IMR-90 (cell line): ENCODE measurements around the gene PCDH1. TPM values are rescaled to one million over a fixed set of nuclear protein-coding genes. Genes with fewer than 3 reads are reported as not detected.

Experiments used
- ATAC-seq: fragments of 200-7000 bp; cut with Tn5 transposase; 2 replicates; pipeline ENCODE4 v1.9.1; 2020; ENCODE audit warnings: low read depth, mild to moderate bottlenecking, moderate library complexity
- BruUV-seq: library from RNA; stranded (reverse); fragments of 400-500 nt; replicated peaks from 2 replicates; lab custom pipeline; 2021; lab: Mats Ljungman, UMichigan
- CTCF ChIA-PET: fragments of 300-600 bp; formaldehyde crosslinking; extraction: SDS; loops from one replicate; lab custom pipeline; 2021; ENCODE audit warnings: antibody characterized with exemption; lab: Yijun Ruan, JAX
- POLR2A ChIA-PET: fragments of 300-600 bp; sonication (Branson Sonifier 250); formaldehyde crosslinking; loops from one replicate; lab custom pipeline; 2022; ENCODE audit warnings: antibody characterized with exemption; ENCODE audit not compliant: unreplicated experiment; lab: Charles Lee
- DNase-seq: peaks from one replicate; pipeline ENCODE4 v3.0.0; 2013
- H2AFZ ChIP-seq: replicated peaks from 2 replicates; pipeline ENCODE3; 2013; ENCODE audit warnings: low read length, mild to moderate bottlenecking; ENCODE audit not compliant: poor library complexity
- H2AK5ac ChIP-seq: 2 replicates; pipeline ENCODE4 v1.6.1; 2013; ENCODE audit warnings: low read depth, low read length, inconsistent platforms
- H2AK9ac ChIP-seq: replicated peaks from 2 replicates; pipeline ENCODE3; 2013; ENCODE audit warnings: mild to moderate bottlenecking, low read depth, low read length, moderate library complexity; ENCODE audit not compliant: poor library complexity
- H2BK120ac ChIP-seq: 2 replicates; pipeline ENCODE4 v1.6.1; 2013; ENCODE audit warnings: low read depth, low read length, inconsistent platforms
- H2BK15ac ChIP-seq: 3 replicates; pipeline ENCODE4 v1.6.1; 2013; ENCODE audit warnings: low read depth, low read length, inconsistent platforms
- H2BK20ac ChIP-seq: 2 replicates; pipeline ENCODE4 v1.6.1; 2013; ENCODE audit warnings: low read depth, mild to moderate bottlenecking, inconsistent platforms, low read length, moderate library complexity
- H2BK5ac ChIP-seq: 2 replicates; pipeline ENCODE4 v1.6.1; 2013; ENCODE audit warnings: mild to moderate bottlenecking, low read depth, low read length, inconsistent platforms; ENCODE audit not compliant: poor library complexity, severe bottlenecking
- H3K14ac ChIP-seq: replicated peaks from 2 replicates; pipeline ENCODE4 v1.6.1; 2013; ENCODE audit warnings: low read depth, low read length, inconsistent platforms
- H3K18ac ChIP-seq: 2 replicates; pipeline ENCODE4 v1.6.1; 2013; ENCODE audit warnings: low read depth, low read length, control low read depth
- H3K23ac ChIP-seq: 2 replicates; pipeline ENCODE4 v1.6.1; 2013; ENCODE audit warnings: low read depth, low read length, inconsistent platforms
- H3K27ac ChIP-seq: 2 replicates; pipeline ENCODE4 v1.5.1; 2013; ENCODE audit warnings: mild to moderate bottlenecking, control low read depth, low read length; ENCODE audit not compliant: insufficient read depth
- H3K27me3 ChIP-seq: 2 replicates; pipeline ENCODE4 v1.6.1; 2013; ENCODE audit warnings: low read length; ENCODE audit not compliant: control insufficient read depth, insufficient read depth
- H3K36me3 ChIP-seq: 2 replicates; pipeline ENCODE4 v1.6.1; 2013; ENCODE audit warnings: low read length, mixed read lengths; ENCODE audit not compliant: control insufficient read depth, insufficient read depth
- H3K4ac ChIP-seq: 2 replicates; pipeline ENCODE4 v1.6.1; 2013; ENCODE audit warnings: low read depth, low read length, inconsistent platforms
- H3K4me1 ChIP-seq: 2 replicates; pipeline ENCODE4 v1.6.1; 2013; ENCODE audit warnings: low read length, mixed read lengths; ENCODE audit not compliant: control insufficient read depth, insufficient read depth
- H3K4me2 ChIP-seq: 2 replicates; pipeline ENCODE4 v1.6.1; 2013; ENCODE audit warnings: low read depth, mild to moderate bottlenecking, control low read depth, low read length, moderate library complexity
- H3K4me3 ChIP-seq: 2 replicates; pipeline ENCODE4 v1.5.1; 2013; ENCODE audit warnings: low read depth, mild to moderate bottlenecking, control low read depth, low read length, moderate library complexity; ENCODE audit not compliant: insufficient read depth
- H3K56ac ChIP-seq: 2 replicates; pipeline ENCODE4 v1.6.1; 2013; ENCODE audit warnings: low read length, inconsistent platforms; ENCODE audit not compliant: insufficient read depth; ENCODE audit errors: extremely low read depth
- H3K79me1 ChIP-seq, 2 experiments: 2 replicates each; pipeline ENCODE4 v1.6.1; 2013; ENCODE audit warnings: low read length in 2 of 2, inconsistent platforms in 1 of 2, low read depth in 1 of 2
- H3K9ac ChIP-seq: 2 replicates; pipeline ENCODE4 v1.6.1; 2013; ENCODE audit warnings: low read depth, low read length, control low read depth
- H3K9me1 ChIP-seq: 2 replicates; pipeline ENCODE4 v1.6.1; 2013; ENCODE audit warnings: low read length, inconsistent platforms; ENCODE audit not compliant: insufficient read depth
- H3K9me3 ChIP-seq: 2 replicates; pipeline ENCODE4 v1.6.1; 2013; ENCODE audit warnings: low read length; ENCODE audit not compliant: control insufficient read depth, insufficient read depth
- H4K20me1 ChIP-seq: 2 replicates; pipeline ENCODE4 v1.6.1; 2013; ENCODE audit warnings: low read length, inconsistent platforms; ENCODE audit not compliant: insufficient read depth
- H4K5ac ChIP-seq: 2 replicates; pipeline ENCODE4 v1.6.1; 2013; ENCODE audit warnings: mild to moderate bottlenecking, low read depth, low read length, control low read depth
- H4K8ac ChIP-seq, 2 experiments: 2 replicates each; pipeline ENCODE4 v1.6.1; 2013; ENCODE audit warnings: low read depth in 2 of 2, low read length in 2 of 2, control low read depth in 1 of 2, inconsistent platforms in 1 of 2
- H4K91ac ChIP-seq: 2 replicates; pipeline ENCODE4 v1.6.1; 2013; ENCODE audit warnings: low read depth, low read length, inconsistent platforms; ENCODE audit not compliant: insufficient read depth
- BHLHE40 ChIP-seq: fragments of 150-350 bp; IDR thresholded peaks from 2 replicates; pipeline ENCODE4 v1.6.1; 2016; ENCODE audit warnings: mild to moderate bottlenecking, low read depth, low read length
- CEBPB ChIP-seq: IDR thresholded peaks from 2 replicates; pipeline ENCODE4 v1.6.1; 2012; ENCODE audit warnings: low read depth, low read length, improper control_type of control experiment
- CTCF ChIP-seq: conservative IDR thresholded peaks from 2 replicates; pipeline ENCODE4 v1.5.1; 2012; ENCODE audit warnings: mild to moderate bottlenecking, low read depth, low read length, improper control_type of control experiment
- ELK1 ChIP-seq: fragments of 150-350 bp; IDR thresholded peaks from 2 replicates; pipeline ENCODE4 v1.6.1; 2016; ENCODE audit warnings: low read depth, mild to moderate bottlenecking, low read length, moderate library complexity, borderline replicate concordance
- FOS ChIP-seq: fragments of 150-350 bp; IDR thresholded peaks from 2 replicates; pipeline ENCODE4 v1.6.1; 2016; ENCODE audit warnings: low read depth, low read length
- MAFK ChIP-seq: IDR thresholded peaks from 2 replicates; pipeline ENCODE4 v1.6.1; 2012; ENCODE audit warnings: low read depth, low read length, improper control_type of control experiment
- MAZ ChIP-seq: IDR thresholded peaks from 2 replicates; pipeline ENCODE4 v1.6.1; 2012; ENCODE audit warnings: low read depth, mild to moderate bottlenecking, low read length, improper control_type of control experiment, moderate library complexity, borderline replicate concordance
- MXI1 ChIP-seq: IDR thresholded peaks from 2 replicates; pipeline ENCODE4 v1.6.1; 2012; ENCODE audit warnings: low read depth, mild to moderate bottlenecking, low read length, moderate library complexity, borderline replicate concordance
- NFE2L2 ChIP-seq: fragments of 150-350 bp; IDR thresholded peaks from 2 replicates; pipeline ENCODE4 v1.6.1; 2016; ENCODE audit warnings: low read depth, mild to moderate bottlenecking, low read length
- RAD21 ChIP-seq: IDR thresholded peaks from 2 replicates; pipeline ENCODE4 v1.6.1; 2012; ENCODE audit warnings: low read length, improper control_type of control experiment
- RCOR1 ChIP-seq: IDR thresholded peaks from 2 replicates; pipeline ENCODE4 v1.6.1; 2012; ENCODE audit warnings: mild to moderate bottlenecking, low read length, improper control_type of control experiment; ENCODE audit not compliant: insufficient replicate concordance
- SMC3 ChIP-seq: fragments of 150-350 bp; IDR thresholded peaks from 2 replicates; pipeline ENCODE4 v1.6.1; 2016; ENCODE audit warnings: low read depth, mild to moderate bottlenecking, antibody characterized with exemption, low read length, moderate library complexity
- USF2 ChIP-seq: fragments of 150-350 bp; IDR thresholded peaks from 2 replicates; pipeline ENCODE4 v1.6.1; 2017; ENCODE audit warnings: mild to moderate bottlenecking, antibody characterized with exemption, low read length, low read depth
- WGBS, 2 experiments: methylation state at CpG; one replicate each; pipeline versions ENCODE4 v1.1.5 to v1.1.7; 2013; ENCODE audit warnings: missing lambda C conversion rate in 2 of 2; ENCODE audit not compliant: insufficient read length in 1 of 2; ENCODE audit errors: extremely low coverage in 2 of 2; 5-methylcytosine and 5-hydroxymethylcytosine counted together
- dilution Hi-C: fragments of 300-500 bp; cut with HindIII; formaldehyde crosslinking; loops from one replicate; pipeline ENCODE4 v1.14.3; 2018; ENCODE audit warnings: low sequenced_read_pairs; ENCODE audit not compliant: unreplicated experiment
- in situ Hi-C: fragments of 300-500 bp; cut with MboI; formaldehyde crosslinking; loops from 3 replicates; pipeline ENCODE4 v1.14.3; 2019; ENCODE audit warnings: low sequenced_read_pairs, inconsistent platforms, mixed read lengths
- intact Hi-C: fragments of 100-400 bp; cut with micrococcal nuclease; formaldehyde crosslinking; loops from 2 replicates; pipeline ENCODE4 v1.10.0; 2022
- polyA plus RNA-seq, 3 experiments: library from polyadenylated mRNA; depleted of rRNA; stranded (reverse); fragments of >200 nt; gene quantifications; 2 replicates each; pipeline ENCODE4 v1.2.3, GENCODE V29; 2012; ENCODE audit warnings: low replicate concordance in 1 of 3
- total RNA-seq: library from RNA; depleted of rRNA; stranded (reverse); fragments of >200 nt; gene quantifications from 2 replicates; pipeline ENCODE4 v1.2.3, GENCODE V29; 2012

Gene PCDH1
- total and polyA plus RNA-seq, 2 of the 4 experiments (the other 2 are of a cell fraction): 0.74 to 0.90 TPM

- Histone ChIP-seq H3K9me1 (peaks cover 26% of the 10 kb centered on the region), H4K8ac (no peak overlapping the region), H4K5ac (no peak overlapping the region), H3K4me3 (no peak overlapping the region), H4K20me1 (no peaks in the 10 kb centered on the region), H2BK15ac (no peak overlapping the region; the same call in 2 of the 3 replicates), H2AK5ac (0 out of 2 replicates have a peak overlapping the region, but pooled peaks have one; percentile 14), H2BK5ac (no peak overlapping the region), H3K27ac (no peak overlapping the region), H2BK120ac (peak overlapping the region; percentile 40), H3K14ac (no peak overlapping the region), H3K9me3 (no peaks in the 10 kb centered on the region), H3K23ac (no peak overlapping the region), H3K36me3 (no peaks in the 10 kb centered on the region), H3K9ac (no peak overlapping the region), H3K4me1 (peaks cover 17% of the 10 kb centered on the region), H3K56ac (no peak overlapping the region), H3K18ac (no peak overlapping the region), H3K79me1 (no peaks in the 10 kb centered on the region), H4K91ac (no peak overlapping the region), H3K4ac (peak overlapping the region; percentile 15; the same call in 1 of the 2 replicates), H2AK9ac (no peak overlapping the region), H3K4me2 (no peak overlapping the region), H2AFZ (no peak overlapping the region), H3K27me3 (peaks cover 3% of the 10 kb centered on the region; the same call in 1 of the 2 replicates), H2BK20ac (0 out of 2 replicates have a peak overlapping the region, but pooled peaks have one; percentile 35)
- DNase-seq (no peak), ATAC-seq (no peak)
- WGBS, 2 experiments: 66% methylated on average over 5 of the region's 14 CpGs; no CpG with 5 or more reads in 1 of the 2 experiments
- no TSS peak for BruUV-seq
- dilution Hi-C loops: no loop called here
- in situ Hi-C loops: no loop called here
- POLR2A ChIA-PET: no interaction called here
- no peak for TF ChIP-seq MAZ
- TF ChIP-seq NFE2L2: no peak
- no peak for TF ChIP-seq MAFK
- no peak for TF ChIP-seq USF2
- no peak for TF ChIP-seq CEBPB
- TF ChIP-seq MXI1: no peak
- TF ChIP-seq ELK1: no peak
- no peak for TF ChIP-seq RAD21
- no peak for TF ChIP-seq SMC3
- TF ChIP-seq CTCF: no peak
- no peak for TF ChIP-seq FOS
- no peak for TF ChIP-seq RCOR1
- no peak for TF ChIP-seq BHLHE40
- intact Hi-C loops: no loop called here
- CTCF ChIA-PET: no interaction called here
Observed at GRCh38 chr5:141841378-141842180, 36.6 kb downstream of the PCDH1 start.
